MCF 10A (cell line): ENCODE results near the gene GABRG2. TPM values are rescaled to one million over a fixed set of nuclear protein-coding genes. Genes with fewer than 3 reads are reported as not detected.

Experiments used
- BruUV-seq: library from RNA; stranded (reverse); fragments of 400-500 nt; replicated peaks from 2 replicates; lab custom pipeline; 2021; lab: Mats Ljungman, UMichigan
- CTCF ChIA-PET: fragments of 300-600 bp; sonication (Branson Sonifier 250); formaldehyde crosslinking; extraction: SDS; loops from one replicate; lab custom pipeline; 2021; ENCODE audit warnings: antibody characterized with exemption, inconsistent platforms; lab: Yijun Ruan, JAX
- POLR2A ChIA-PET: fragments of 300-600, 350-650 bp; sonication (Branson Sonifier 250); formaldehyde crosslinking; extraction: SDS; loops from one replicate; lab custom pipeline; 2020; ENCODE audit warnings: antibody characterized with exemption, inconsistent platforms; lab: Yijun Ruan, JAX
- DNase-seq: peaks from one replicate; pipeline ENCODE4 v3.0.0-alpha.2; 2018; ENCODE audit not compliant: unreplicated experiment
- H3K27ac Mint-ChIP-seq: one replicate; pipeline ENCODE4 v1.8.0; 2022; ENCODE audit warnings: mild to moderate bottlenecking, low read depth, mixed read lengths; ENCODE audit not compliant: unreplicated experiment
- H3K27me3 Mint-ChIP-seq: one replicate; pipeline ENCODE4 v1.8.0; 2022; ENCODE audit warnings: mixed read lengths; ENCODE audit not compliant: insufficient read depth, unreplicated experiment
- H3K36me3 Mint-ChIP-seq: one replicate; pipeline ENCODE4 v1.8.0; 2022; ENCODE audit warnings: mild to moderate bottlenecking, moderate library complexity, mixed read lengths; ENCODE audit not compliant: insufficient read depth, unreplicated experiment
- H3K4me1 Mint-ChIP-seq: one replicate; pipeline ENCODE4 v1.8.0; 2022; ENCODE audit warnings: mixed read lengths; ENCODE audit not compliant: insufficient read depth, unreplicated experiment
- H3K4me3 Mint-ChIP-seq: one replicate; pipeline ENCODE4 v1.8.0; 2022; ENCODE audit warnings: mild to moderate bottlenecking, moderate library complexity, mixed read lengths; ENCODE audit not compliant: unreplicated experiment
- H3K9me3 Mint-ChIP-seq: one replicate; pipeline ENCODE4 v1.8.0; 2022; ENCODE audit warnings: mixed read lengths; ENCODE audit not compliant: unreplicated experiment
- intact Hi-C: fragments of 100-400 bp; cut with micrococcal nuclease; formaldehyde crosslinking; loops from 2 replicates; pipeline ENCODE4 v1.14.1; 2022
- total RNA-seq: library from RNA; stranded (reverse); gene quantifications from 2 replicates; pipeline ENCODE4 v1.2.3, GENCODE V29; 2022
- TF ChIP-seq, protein P1 (sequence below): fragments of 200-600 bp; IDR thresholded peaks from one replicate; pipeline ENCODE4 v1.8.0; 2022; ENCODE audit warnings: antibody characterized with exemption, mild to moderate bottlenecking; ENCODE audit not compliant: unreplicated experiment

Gene GABRG2
- total RNA-seq, 1 experiment from 2014 or later, result not detected

DNA sequence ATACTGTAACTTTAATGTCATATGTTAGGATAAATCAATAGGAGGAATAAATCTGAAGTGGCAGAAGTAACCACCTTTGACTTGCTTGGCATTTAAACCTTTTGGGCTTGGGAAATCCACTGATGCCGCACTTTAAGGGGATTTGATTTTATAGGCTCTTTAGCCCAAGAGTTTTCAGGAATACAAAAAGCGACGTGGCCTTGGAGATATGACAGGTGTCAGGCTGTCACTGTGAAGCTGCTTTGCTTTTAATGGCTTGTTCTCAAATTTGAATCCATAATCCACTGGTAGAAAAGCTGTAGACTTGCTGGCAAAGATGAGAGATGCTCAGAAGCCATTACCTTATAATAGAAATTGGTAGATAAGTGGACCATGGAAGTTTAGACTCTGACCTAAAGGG lies 71.6 kb downstream of the GABRG2 start:
- no peak for DNase-seq
- Mint-ChIP-seq H3K27ac (no peak overlapping the region), H3K27me3 (peaks cover 7% of the 10 kb centered on the region), H3K4me3 (no peak overlapping the region), H3K36me3 (no peaks in the 10 kb centered on the region), H3K9me3 (no peaks in the 10 kb centered on the region), H3K4me1 (no peaks in the 10 kb centered on the region)
- POLR2A ChIA-PET, result no interaction called here
- TF ChIP-seq, protein P1, sequence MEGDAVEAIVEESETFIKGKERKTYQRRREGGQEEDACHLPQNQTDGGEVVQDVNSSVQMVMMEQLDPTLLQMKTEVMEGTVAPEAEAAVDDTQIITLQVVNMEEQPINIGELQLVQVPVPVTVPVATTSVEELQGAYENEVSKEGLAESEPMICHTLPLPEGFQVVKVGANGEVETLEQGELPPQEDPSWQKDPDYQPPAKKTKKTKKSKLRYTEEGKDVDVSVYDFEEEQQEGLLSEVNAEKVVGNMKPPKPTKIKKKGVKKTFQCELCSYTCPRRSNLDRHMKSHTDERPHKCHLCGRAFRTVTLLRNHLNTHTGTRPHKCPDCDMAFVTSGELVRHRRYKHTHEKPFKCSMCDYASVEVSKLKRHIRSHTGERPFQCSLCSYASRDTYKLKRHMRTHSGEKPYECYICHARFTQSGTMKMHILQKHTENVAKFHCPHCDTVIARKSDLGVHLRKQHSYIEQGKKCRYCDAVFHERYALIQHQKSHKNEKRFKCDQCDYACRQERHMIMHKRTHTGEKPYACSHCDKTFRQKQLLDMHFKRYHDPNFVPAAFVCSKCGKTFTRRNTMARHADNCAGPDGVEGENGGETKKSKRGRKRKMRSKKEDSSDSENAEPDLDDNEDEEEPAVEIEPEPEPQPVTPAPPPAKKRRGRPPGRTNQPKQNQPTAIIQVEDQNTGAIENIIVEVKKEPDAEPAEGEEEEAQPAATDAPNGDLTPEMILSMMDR, result no peak
- CTCF ChIA-PET, result no interaction called here
- intact Hi-C loops, result no loop called here
- BruUV-seq, result no TSS peak

DNA sequence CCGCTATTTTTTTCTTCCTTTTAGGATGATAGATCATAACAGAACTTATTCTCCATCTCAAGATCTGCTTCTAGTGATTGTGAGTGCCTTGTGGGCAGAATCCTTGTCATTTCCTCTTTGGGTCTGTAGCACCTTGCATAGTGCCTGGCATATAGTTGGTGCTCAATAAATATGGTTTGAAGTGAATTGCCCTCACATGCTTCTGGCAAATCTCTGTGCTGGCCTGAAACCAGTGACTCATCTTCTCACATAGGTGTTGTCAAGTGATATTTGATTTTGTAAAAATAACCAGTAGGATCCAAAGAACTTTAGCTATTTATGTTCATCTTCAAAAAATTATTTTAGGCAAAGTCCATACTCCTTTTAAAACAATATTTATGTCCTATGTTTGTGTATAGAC lies 86.7 kb downstream of the GABRG2 start:
- TF ChIP-seq, protein P1, result no peak
- no peaks in the 10 kb centered on the region for H3K36me3 Mint-ChIP-seq
- H3K9me3 Mint-ChIP-seq, result no peaks in the 10 kb centered on the region
- CTCF ChIA-PET, result interaction anchor here (1.1 kb wide), 1 partner anchor 1194 kb away, joined by 3 read pairs; no protein-coding TSS in a partner anchor
- H3K27ac Mint-ChIP-seq, result no peak overlapping the region
- no TSS peak for BruUV-seq
- intact Hi-C loops, result no loop called here
- no peaks in the 10 kb centered on the region for H3K27me3 Mint-ChIP-seq
- DNase-seq, result no peak
- POLR2A ChIA-PET, result no interaction called here
- H3K4me1 Mint-ChIP-seq, result no peaks in the 10 kb centered on the region
- no peak overlapping the region for H3K4me3 Mint-ChIP-seq

DNA sequence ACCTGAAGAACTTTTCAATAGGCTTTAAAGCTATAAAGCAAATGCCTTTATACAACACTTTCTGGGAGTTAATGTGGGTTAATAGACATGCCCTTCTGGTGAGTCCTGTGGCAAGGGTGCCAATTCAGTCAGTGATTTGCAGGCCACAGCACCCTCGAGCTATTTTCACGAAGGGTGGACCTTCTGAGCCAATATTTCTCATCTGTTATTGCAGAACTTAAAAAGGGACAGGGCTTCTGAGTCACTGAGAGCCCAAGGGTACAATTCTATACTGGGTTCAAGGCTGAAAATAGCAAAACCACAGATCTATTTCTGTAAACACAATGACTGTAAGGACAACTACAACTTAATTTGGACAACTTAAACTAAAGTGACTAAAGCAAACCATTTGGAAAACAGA lies 92.8 kb downstream of the GABRG2 start:
- no peak overlapping the region for H3K4me3 Mint-ChIP-seq
- no peaks in the 10 kb centered on the region for H3K27me3 Mint-ChIP-seq
- TF ChIP-seq, protein P1, result no peak
- no peaks in the 10 kb centered on the region for H3K36me3 Mint-ChIP-seq
- H3K27ac Mint-ChIP-seq, result no peak overlapping the region
- POLR2A ChIA-PET, result interaction anchor here (0.9 to 1.8 kb wide), 2 partner anchors 12 to 14 kb away, joined by 4 read pairs; no protein-coding TSS in a partner anchor
- peak; percentile 9 for DNase-seq
- BruUV-seq, result no TSS peak
- H3K9me3 Mint-ChIP-seq, result peaks cover 14% of the 10 kb centered on the region
- intact Hi-C loops, result no loop called here
- CTCF ChIA-PET, result interaction anchor here (0.8 to 1.3 kb wide), 3 partner anchors 9 to 51 kb away, joined by 3 to 4 read pairs (median 3); no protein-coding TSS in a partner anchor
- H3K4me1 Mint-ChIP-seq, result peaks cover 9% of the 10 kb centered on the region

DNA sequence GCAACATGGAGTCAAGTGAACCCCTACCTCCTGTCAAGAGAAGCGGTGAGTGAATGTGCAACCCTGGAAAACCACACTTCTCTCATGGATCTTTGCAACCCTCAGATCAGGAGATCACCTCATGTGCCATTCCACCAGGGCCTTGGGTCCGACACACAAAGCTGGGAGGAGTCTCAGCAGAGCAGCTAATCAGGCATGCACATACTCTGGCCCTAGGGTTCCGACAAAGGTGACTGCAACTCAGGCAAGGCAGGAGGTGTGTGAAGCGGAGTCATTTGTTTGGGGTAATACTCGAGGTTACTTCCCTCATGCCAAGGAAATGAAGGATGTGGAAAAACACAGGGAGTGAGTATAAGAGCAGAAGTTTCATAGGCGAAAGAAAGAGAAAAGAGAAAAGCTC lies 96.1 kb downstream of the GABRG2 start:
- intact Hi-C loops, result no loop called here
- H3K9me3 Mint-ChIP-seq, result peaks cover 35% of the 10 kb centered on the region
- DNase-seq, result no peak
- BruUV-seq, result no TSS peak
- H3K27me3 Mint-ChIP-seq, result no peaks in the 10 kb centered on the region
- no peak overlapping the region for H3K4me3 Mint-ChIP-seq
- no peaks in the 10 kb centered on the region for H3K36me3 Mint-ChIP-seq
- TF ChIP-seq, protein P1, result no peak
- no peak overlapping the region for H3K27ac Mint-ChIP-seq
- CTCF ChIA-PET, result no interaction called here
- H3K4me1 Mint-ChIP-seq, result peaks cover 9% of the 10 kb centered on the region
- POLR2A ChIA-PET, result no interaction called here
